NCI-H446 treated with DMSO at 0.1 percent for 48 hours (cell line): ENCODE data around the gene RAC2.

Experiments used
- DNase-seq: peaks from one replicate; lab custom pipeline; 2025; lab: John Stamatoyannopoulos, UW

Gene RAC2

DNA sequence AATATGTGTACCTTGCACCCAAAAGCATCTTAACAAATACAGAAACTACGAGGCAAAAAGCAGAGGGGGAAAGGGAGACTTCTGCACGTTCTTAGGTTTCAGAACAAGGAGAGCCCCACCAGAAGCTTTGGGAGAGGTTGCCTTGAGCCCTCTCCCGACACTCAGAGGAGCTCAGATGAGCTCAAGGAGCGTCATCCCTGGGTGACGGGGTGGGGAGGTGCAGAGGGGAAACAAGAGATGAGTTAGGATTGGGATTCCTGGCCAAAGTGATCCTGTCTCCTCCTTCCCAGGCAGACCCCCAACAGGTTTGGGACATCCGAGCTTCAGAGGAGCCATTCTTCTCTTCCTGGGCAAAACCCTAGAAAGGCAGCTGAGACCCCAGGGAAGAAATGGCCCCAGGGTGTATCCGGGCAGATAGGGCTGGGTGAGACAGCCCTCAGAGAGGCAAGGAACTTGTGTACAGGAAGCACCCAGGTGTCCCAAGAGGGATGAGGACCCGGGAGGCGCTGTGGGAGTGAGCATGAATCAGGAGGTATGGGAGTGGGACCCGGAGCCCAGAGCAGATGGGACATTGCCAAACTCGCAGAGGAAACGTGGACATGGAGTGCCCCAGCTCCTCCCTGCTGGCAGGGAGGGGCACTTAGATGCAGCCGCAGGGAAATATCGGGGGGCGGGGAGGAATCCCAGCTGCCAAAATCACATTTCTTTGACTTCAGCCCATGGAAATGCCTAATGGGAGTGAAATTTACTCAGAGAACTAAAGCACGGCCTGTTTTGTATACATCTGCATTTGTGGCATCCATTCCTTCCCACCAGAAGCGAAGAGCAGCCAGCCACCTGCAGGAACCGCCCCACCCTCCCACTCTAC is 68.4 kb downstream of the RAC2 start:
- DNase-seq, result no peak
